GM21381 (cell line): ENCODE data around the gene OR9A4.

Experiments used
- ATAC-seq: cut with Tn5 transposase; IDR thresholded peaks from one replicate; pipeline ENCODE4 v1.9.1; 2021; ENCODE audit warnings: mild to moderate bottlenecking, moderate library complexity; ENCODE audit not compliant: unreplicated experiment

Gene OR9A4

GRCh38 chr7:141945356-141945755 is 29.2 kb downstream of the OR9A4 start:
- ATAC-seq = no peak

DNA sequence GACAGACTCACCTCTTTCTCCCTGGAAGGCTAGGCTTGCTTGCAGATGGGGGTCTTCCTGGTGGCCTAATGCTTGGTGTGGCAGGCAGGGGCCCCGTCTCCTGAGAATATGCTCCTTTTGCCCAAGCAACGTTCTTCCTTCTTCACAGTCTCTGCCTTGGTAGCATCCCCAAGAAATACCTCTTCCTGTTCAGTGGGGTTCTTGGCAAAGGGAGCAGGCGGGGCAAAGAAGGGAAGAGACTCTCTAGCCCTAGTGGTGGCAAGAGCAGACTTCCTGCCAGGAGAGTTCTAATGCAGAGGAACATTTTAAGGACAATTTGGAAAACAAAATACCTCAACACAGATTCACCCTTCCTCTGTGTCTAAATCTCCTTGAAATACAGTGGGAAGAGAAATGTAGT is 30.6 kb downstream of the OR9A4 start, which contains the start of gene CLEC5A:
Gene CLEC5A, minus strand, starts transcription at position 179 of the 400 bp plus-strand sequence. CDS start 682 bp downstream, outside the sequence.
- ATAC-seq = no peak

DNA sequence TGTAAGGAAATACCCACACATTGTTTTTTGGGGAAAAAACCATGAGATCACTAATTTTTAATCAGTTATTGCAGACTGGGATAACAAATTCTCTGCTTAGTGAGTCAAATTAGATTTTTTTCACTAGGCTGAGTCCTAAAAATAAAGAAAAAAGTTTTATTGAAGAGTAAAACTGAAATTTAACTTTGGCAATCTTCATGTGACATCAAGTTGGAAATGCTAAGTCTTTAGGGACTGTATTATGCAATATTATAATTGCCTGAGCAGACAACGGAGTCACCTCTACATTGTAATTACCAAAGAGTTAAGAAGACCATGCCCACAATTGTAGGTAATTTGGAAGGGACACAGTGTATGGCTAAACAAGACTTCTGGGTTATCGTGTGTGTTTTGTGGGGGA is 32.8 kb downstream of the OR9A4 start:
- ATAC-seq = no peak

- no peak for ATAC-seq
Observed at GRCh38 chr7:141949451-141949850, 33.3 kb downstream of the OR9A4 start.

GRCh38 chr7:141949911-141950310 is 33.7 kb downstream of the OR9A4 start:
- ATAC-seq = no peak

- no peak for ATAC-seq
Observed at GRCh38 chr7:141950806-141951205, 34.6 kb downstream of the OR9A4 start.

DNA sequence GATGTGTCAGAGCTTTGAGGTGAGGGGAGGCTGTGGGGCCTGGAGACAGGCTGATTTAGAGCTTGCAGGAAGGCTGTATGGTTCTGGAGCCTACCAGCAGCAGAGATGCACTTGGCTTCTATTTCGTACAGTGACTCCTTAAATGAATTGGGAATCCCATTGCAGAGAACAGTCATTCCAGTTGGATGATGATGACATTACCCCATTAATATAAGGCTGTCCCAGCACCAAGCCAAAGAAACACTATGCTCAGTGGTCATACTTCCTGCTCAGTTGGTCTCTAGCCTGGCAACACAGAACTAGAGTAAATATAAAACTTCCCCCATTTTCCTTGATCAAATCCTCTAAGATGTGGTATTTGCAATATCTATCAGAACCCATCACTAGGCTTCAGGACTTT is 36.3 kb downstream of the OR9A4 start:
- ATAC-seq = no peak

GRCh38 chr7:141954334-141954733 is 38.1 kb downstream of the OR9A4 start:
- ATAC-seq = no peak

DNA sequence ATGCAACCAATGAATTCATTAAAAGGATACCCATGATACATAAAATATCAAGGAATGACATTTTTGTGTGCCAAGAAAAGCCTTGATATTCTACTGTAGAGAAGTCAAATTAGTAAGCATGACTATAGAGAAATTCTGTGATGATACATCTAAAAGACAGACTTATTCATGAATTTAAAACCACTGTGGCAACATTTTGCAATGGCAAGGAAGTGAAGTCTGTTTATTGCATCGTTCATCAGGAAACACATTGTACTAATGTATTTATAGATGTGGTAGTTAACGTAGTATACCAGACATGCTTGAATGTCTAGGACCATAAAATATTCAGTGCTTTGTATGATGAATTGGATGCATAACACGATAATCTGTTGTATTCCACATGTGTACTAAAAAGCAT is 39.9 kb downstream of the OR9A4 start:
- no peak for ATAC-seq

DNA sequence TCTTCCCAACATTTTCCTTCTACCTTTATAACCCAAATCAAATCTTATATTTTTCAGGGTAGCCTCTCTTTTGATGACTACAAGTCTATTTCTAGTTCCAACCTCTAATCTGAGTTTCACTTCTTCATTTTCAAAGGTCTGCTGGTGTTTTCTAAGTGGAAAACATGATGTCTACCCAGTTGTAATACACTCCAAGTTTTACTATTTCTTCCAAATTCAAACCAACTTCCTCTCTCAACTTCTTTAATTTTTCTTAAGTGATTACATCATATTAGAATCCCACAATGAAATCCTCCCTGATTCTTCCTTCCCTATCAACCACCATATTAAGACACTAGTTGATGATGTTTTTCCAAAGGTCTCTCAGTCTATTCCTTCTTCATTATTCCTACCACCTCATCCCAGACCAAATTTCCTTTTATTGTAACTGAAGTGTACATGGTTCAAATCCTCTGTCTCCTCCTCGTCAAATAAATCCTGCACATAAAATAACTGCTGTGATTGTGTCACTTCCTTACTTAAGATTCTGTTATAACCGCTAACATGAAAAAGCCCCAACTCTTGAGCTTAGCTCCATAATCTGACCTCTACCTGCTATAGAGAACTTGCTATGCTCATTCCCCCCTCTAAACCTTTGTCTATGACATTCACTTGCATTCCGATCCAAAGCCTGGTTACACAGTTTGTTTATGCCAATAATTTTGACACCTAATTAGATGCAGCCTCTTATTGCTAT is 44.7 kb downstream of the OR9A4 start:
- peak; percentile 68 for ATAC-seq
